ENCODE measurements around the gene TSPAN11. TPM values are rescaled to one million over a fixed set of nuclear protein-coding genes. Genes with fewer than 3 reads are reported as not detected.

Gene TSPAN11
- total and polyA plus RNA-seq, 2 donors (not counting 1 experiment from before 2014, with no cell fraction given) = not detected

- H3K27ac Mint-ChIP-seq = no peak overlapping the region
- TF ChIP-seq CTCF (IDR thresholded peaks at IDR 0.05) = no peak
- no peak for TF ChIP-seq EZH2 (IDR thresholded peaks at IDR 0.05; ENCODE audit: borderline replicate concordance, insufficient read depth, low read depth, low read length, poor library complexity, severe bottlenecking)
Observed at GRCh38 chr12:30953951-30954751, 27.6 kb downstream of the TSPAN11 start.

GRCh38 chr12:30955214-30955613, 28.7 kb downstream of the TSPAN11 start:
- H3K36me3 ChIP-seq (replicated peaks in 1 of 2; ENCODE audit: control extremely low read depth in 1 of 2, control insufficient read depth in 1 of 2, extremely low read depth in 1 of 2, insufficient read depth in 2 of 2, low read length in 1 of 2) = no peaks in the 10 kb centered on the region
- H4K20me1 ChIP-seq (ENCODE audit: control insufficient read depth, insufficient read depth, low read length, poor library complexity, severe bottlenecking) = no peaks in the 10 kb centered on the region
- H3K27me3 ChIP-seq (replicated peaks in 1 of 4; ENCODE audit: control extremely low read depth in 1 of 4, control insufficient read depth in 3 of 4, insufficient read depth in 4 of 4, low read length in 3 of 4) = peaks cover 0 to 2% (median 0%) of the 10 kb centered on the region in 4 experiments
- no peaks in the 10 kb centered on the region for H3K9me3 Mint-ChIP-seq (ENCODE audit: insufficient read depth)
- H3K79me2 ChIP-seq (ENCODE audit: control insufficient read depth, insufficient read depth, low read length) = no peaks in the 10 kb centered on the region
- ChIA-PET POLR2A (no interaction called here), CTCF (no interaction called here)
- no peak for TF ChIP-seq EZH2 (IDR thresholded peaks at IDR 0.05; ENCODE audit: borderline replicate concordance, insufficient read depth, low read depth, low read length, poor library complexity, severe bottlenecking)
- no peak for TF ChIP-seq CTCF (IDR thresholded peaks at IDR 0.05)
- no peak for DNase-seq
- intact Hi-C loops (cut with micrococcal nuclease) = no loop called here
- no peak overlapping the region for H3K4me2 ChIP-seq (replicated peaks; ENCODE audit: low read depth, low read length, poor library complexity, severe bottlenecking)
- H3K27me3 Mint-ChIP-seq = peaks cover 3% of the 10 kb centered on the region
- H3K27ac ChIP-seq (ENCODE audit: low read length in 2 of 2) = no peak overlapping the region
- ATAC-seq (ENCODE audit: low read depth) = no peak
- H3K4me1 ChIP-seq (ENCODE audit: control insufficient read depth in 2 of 2, insufficient read depth in 2 of 2, low read length in 2 of 2) = no peaks in the 10 kb centered on the region
- H3K9me3 ChIP-seq (ENCODE audit: control extremely low read depth in 1 of 3, control insufficient read depth in 2 of 3, insufficient read depth in 1 of 3, low read length in 2 of 3) = peaks cover 0 to 4% (median 0%) of the 10 kb centered on the region in 3 donors
- H3K9ac ChIP-seq (ENCODE audit: low read length) = no peak overlapping the region
- no peak overlapping the region for H3K4me3 Mint-ChIP-seq
- H3K4me3 ChIP-seq (ENCODE audit: control extremely low read depth in 1 of 5, extremely low read depth in 1 of 5, insufficient read depth in 1 of 5, low read depth in 2 of 5, low read length in 4 of 5) = no peak overlapping the region
- H3K27ac Mint-ChIP-seq = no peak overlapping the region
- WGBS (ENCODE audit: insufficient coverage) = 100% methylated on average over 1 of the region's 1 CpG
- H2AFZ ChIP-seq (ENCODE audit: insufficient read depth, low read depth, low read length, poor library complexity, severe bottlenecking) = no peak overlapping the region
- H3K4me1 Mint-ChIP-seq = no peaks in the 10 kb centered on the region

More at GRCh38 chr12:30953951-30954751, 27.6 kb downstream of the TSPAN11 start:
- DNase-seq (no peak), ATAC-seq (ENCODE audit: low read depth) (no peak)
- H2AFZ ChIP-seq (ENCODE audit: insufficient read depth, low read depth, low read length, poor library complexity, severe bottlenecking) = no peak overlapping the region
- CTCF ChIA-PET = no interaction called here
- no peaks in the 10 kb centered on the region for H4K20me1 ChIP-seq (ENCODE audit: control insufficient read depth, insufficient read depth, low read length, poor library complexity, severe bottlenecking)
- H3K4me1 ChIP-seq (ENCODE audit: control insufficient read depth in 2 of 2, insufficient read depth in 2 of 2, low read length in 2 of 2) = no peaks in the 10 kb centered on the region
- H3K4me3 ChIP-seq (ENCODE audit: control extremely low read depth in 1 of 5, extremely low read depth in 1 of 5, insufficient read depth in 1 of 5, low read depth in 2 of 5, low read length in 4 of 5) = no peak overlapping the region
- no peaks in the 10 kb centered on the region for H3K4me1 Mint-ChIP-seq
- peaks cover 2% of the 10 kb centered on the region for H3K27me3 Mint-ChIP-seq
- H3K9me3 ChIP-seq (ENCODE audit: control extremely low read depth in 1 of 3, control insufficient read depth in 2 of 3, insufficient read depth in 1 of 3, low read length in 2 of 3) = peaks cover 0 to 4% (median 0%) of the 10 kb centered on the region in 3 donors
- H3K4me2 ChIP-seq (replicated peaks; ENCODE audit: low read depth, low read length, poor library complexity, severe bottlenecking) = no peak overlapping the region
- no peak overlapping the region for H3K27ac ChIP-seq (ENCODE audit: low read length in 2 of 2)
- no peak overlapping the region for H3K9ac ChIP-seq (ENCODE audit: low read length)
- H3K36me3 ChIP-seq (replicated peaks in 1 of 2; ENCODE audit: control extremely low read depth in 1 of 2, control insufficient read depth in 1 of 2, extremely low read depth in 1 of 2, insufficient read depth in 2 of 2, low read length in 1 of 2) = no peaks in the 10 kb centered on the region
- 87% methylated on average over 4 of the region's 6 CpGs for WGBS (ENCODE audit: insufficient coverage)
- no peaks in the 10 kb centered on the region for H3K9me3 Mint-ChIP-seq (ENCODE audit: insufficient read depth)
- POLR2A ChIA-PET = no interaction called here
- no peak overlapping the region for H3K4me3 Mint-ChIP-seq
- intact Hi-C loops (cut with micrococcal nuclease) = no loop called here
- no peaks in the 10 kb centered on the region for H3K79me2 ChIP-seq (ENCODE audit: control insufficient read depth, insufficient read depth, low read length)
- H3K27me3 ChIP-seq (replicated peaks in 1 of 4; ENCODE audit: control extremely low read depth in 1 of 4, control insufficient read depth in 3 of 4, insufficient read depth in 4 of 4, low read length in 3 of 4) = peaks cover 0 to 2% (median 0%) of the 10 kb centered on the region in 4 experiments
